H1 (cell line): ENCODE data around the gene CD4. TPM values are rescaled to one million over a fixed set of nuclear protein-coding genes. Genes with fewer than 3 reads are reported as not detected.

Source experiments
- CTCF ChIA-PET: fragments of 300-600 bp; sonication (Branson Sonifier 250); formaldehyde crosslinking; loops from one replicate; lab custom pipeline; 2021; ENCODE audit not compliant: partially characterized antibody; lab: Charles Lee
- POLR2A ChIA-PET: fragments of 300-600 bp; sonication (Branson Sonifier 250); formaldehyde crosslinking; loops from one replicate; lab custom pipeline; 2021; ENCODE audit warnings: inconsistent platforms; ENCODE audit not compliant: partially characterized antibody; lab: Charles Lee
- DNase-seq, 2 experiments: peaks; one replicate each; pipeline versions ENCODE4 v3.0.0 to v3.0.0-alpha.2; 2010 to 2022; ENCODE audit warnings: low spot score in 2 of 2, low read depth in 1 of 2, mixed read lengths in 1 of 2
- FAIRE-seq: peaks from 2 replicates; lab custom pipeline; 2011; peaks lifted over from hg19 to GRCh38; lab: Jason Lieb, UNC
- H2AFZ ChIP-seq: 2 replicates; pipeline ENCODE4 v1.8.1; 2012; ENCODE audit warnings: low read length, inconsistent platforms
- H2AK5ac ChIP-seq: 2 replicates; pipeline ENCODE4 v1.6.1; 2013; ENCODE audit warnings: low read depth, low read length
- H2BK120ac ChIP-seq: replicated peaks from 2 replicates; pipeline ENCODE3; 2013; ENCODE audit warnings: low read depth, low read length, inconsistent platforms
- H2BK12ac ChIP-seq: 2 replicates; pipeline ENCODE4 v1.6.1; 2013; ENCODE audit warnings: low read depth, low read length
- H2BK15ac ChIP-seq: 2 replicates; pipeline ENCODE4 v1.6.1; 2013; ENCODE audit warnings: low read length
- H2BK20ac ChIP-seq: 2 replicates; pipeline ENCODE4 v1.6.1; 2013; ENCODE audit warnings: low read length
- H2BK5ac ChIP-seq: 2 replicates; pipeline ENCODE4 v1.6.1; 2013; ENCODE audit warnings: low read depth, low read length
- H3K14ac ChIP-seq: 2 replicates; pipeline ENCODE4 v1.6.1; 2013; ENCODE audit warnings: inconsistent platforms; ENCODE audit not compliant: insufficient read length
- H3K18ac ChIP-seq: 2 replicates; pipeline ENCODE4 v1.6.1; 2013; ENCODE audit warnings: low read length; ENCODE audit errors: extremely low read depth
- H3K23ac ChIP-seq: 2 replicates; pipeline ENCODE4 v1.6.1; 2013; ENCODE audit warnings: inconsistent platforms; ENCODE audit not compliant: insufficient read length
- H3K23me2 ChIP-seq: 2 replicates; pipeline ENCODE4 v1.6.1; 2013; ENCODE audit warnings: low read depth, low read length
- H3K27ac ChIP-seq: 2 replicates; pipeline ENCODE4 v1.6.1; 2011; ENCODE audit warnings: low read depth, low read length, inconsistent platforms
- H3K27me3 ChIP-seq, 4 experiments: replicated peaks in 1 of 4; 1 replicate in 1 of 4; 2 replicates in 3 of 4; pipeline versions ENCODE4 v1.6.1 to v1.8.1; 2011 to 2013; ENCODE audit warnings: low read length in 3 of 4, mild to moderate bottlenecking in 3 of 4, inconsistent platforms in 2 of 4, mixed read lengths in 2 of 4, moderate library complexity in 1 of 4; ENCODE audit not compliant: control insufficient read depth in 3 of 4, insufficient read depth in 3 of 4; ENCODE audit errors: extremely low read depth in 1 of 4
- H3K36me3 ChIP-seq, 4 experiments: 2 replicates each; pipeline versions ENCODE4 v1.6.1 to v1.8.1; 2011 to 2013; ENCODE audit warnings: mild to moderate bottlenecking in 4 of 4, low read length in 3 of 4, moderate library complexity in 2 of 4, control low read depth in 1 of 4, inconsistent platforms in 1 of 4; ENCODE audit not compliant: insufficient read depth in 4 of 4, control insufficient read depth in 2 of 4
- H3K4ac ChIP-seq: replicated peaks from 2 replicates; pipeline ENCODE3; 2013; ENCODE audit warnings: low read length, low read depth, mixed read lengths, inconsistent platforms; ENCODE audit not compliant: insufficient read length
- H3K4me1 ChIP-seq, 4 experiments: replicated peaks in 1 of 4; 1 replicate in 1 of 4; 2 replicates in 3 of 4; pipeline versions ENCODE4 v1.6.1 to v1.8.1; 2011 to 2013; ENCODE audit warnings: low read length in 3 of 4, inconsistent platforms in 2 of 4, mixed read lengths in 1 of 4; ENCODE audit not compliant: insufficient read depth in 4 of 4, control insufficient read depth in 3 of 4
- H3K4me2 ChIP-seq, 2 experiments: 2 replicates each; pipeline versions ENCODE4 v1.6.1 to v1.8.1; 2011 to 2013; ENCODE audit warnings: low read depth in 2 of 2, low read length in 2 of 2, control low read depth in 1 of 2, inconsistent platforms in 1 of 2, mild to moderate bottlenecking in 1 of 2; ENCODE audit not compliant: insufficient read depth in 1 of 2
- H3K4me3 ChIP-seq, 4 experiments: fragments of 200-600, 300-600 bp in 1 of 4; sonication (generic), shearing (Covaris generic), sonication (Bioruptor Twin) in 1 of 4; 2 replicates each; pipeline versions ENCODE4 v1.5.1 to v1.8.1; 2011 to 2016; ENCODE audit warnings: low read length in 4 of 4, low read depth in 3 of 4, control low read depth in 2 of 4, inconsistent platforms in 2 of 4, mild to moderate bottlenecking in 2 of 4, mixed read lengths in 1 of 4, moderate library complexity in 1 of 4; ENCODE audit not compliant: insufficient read depth in 2 of 4; ENCODE audit errors: extremely low read depth in 1 of 4
- H3K56ac ChIP-seq: replicated peaks from 2 replicates; pipeline ENCODE3; 2013; ENCODE audit warnings: low read depth, mild to moderate bottlenecking, mixed read lengths, low read length, inconsistent platforms; ENCODE audit not compliant: insufficient read length
- H3K79me1 ChIP-seq: 2 replicates; pipeline ENCODE4 v1.6.1; 2013; ENCODE audit warnings: low read depth, low read length, control low read depth
- H3K79me2 ChIP-seq, 2 experiments: 2 replicates each; pipeline versions ENCODE4 v1.6.1 to v1.8.1; 2012 to 2013; ENCODE audit warnings: low read length in 2 of 2, mild to moderate bottlenecking in 2 of 2, inconsistent platforms in 1 of 2; ENCODE audit not compliant: insufficient read depth in 2 of 2, control insufficient read depth in 1 of 2
- H3K9ac ChIP-seq, 4 experiments: replicated peaks in 1 of 4; 1 replicate in 1 of 4; 2 replicates in 3 of 4; pipeline versions ENCODE4 v1.6.1 to v1.8.1; 2011 to 2013; ENCODE audit warnings: low read depth in 3 of 4, low read length in 3 of 4, control low read depth in 2 of 4, mild to moderate bottlenecking in 2 of 4, moderate library complexity in 2 of 4, inconsistent platforms in 1 of 4; ENCODE audit errors: extremely low read depth in 1 of 4
- H3K9me3 ChIP-seq, 2 experiments: 2 replicates each; pipeline versions ENCODE4 v1.6.1 to v1.8.1; 2012 to 2013; ENCODE audit warnings: mild to moderate bottlenecking in 2 of 2, moderate library complexity in 2 of 2, control low read depth in 1 of 2, inconsistent platforms in 1 of 2, low read depth in 1 of 2, low read length in 1 of 2, mixed read lengths in 1 of 2; ENCODE audit not compliant: insufficient read depth in 2 of 2
- H4K20me1 ChIP-seq, 2 experiments: replicated peaks in 1 of 2; 2 replicates each; pipeline versions ENCODE3 to v1.8.1; 2011 to 2013; ENCODE audit warnings: inconsistent platforms in 2 of 2, low read length in 2 of 2, mild to moderate bottlenecking in 1 of 2; ENCODE audit not compliant: insufficient read depth in 2 of 2, control insufficient read depth in 1 of 2
- H4K5ac ChIP-seq: 2 replicates; pipeline ENCODE4 v1.6.1; 2013; ENCODE audit warnings: low read length, low read depth, mixed read lengths, inconsistent platforms; ENCODE audit not compliant: insufficient read length
- H4K8ac ChIP-seq: 2 replicates; pipeline ENCODE4 v1.8.0; 2013; ENCODE audit warnings: mild to moderate bottlenecking, moderate library complexity, low read length, inconsistent platforms; ENCODE audit not compliant: insufficient read depth; ENCODE audit errors: extremely low read depth
- H4K91ac ChIP-seq: replicated peaks from 2 replicates; pipeline ENCODE3; 2013; ENCODE audit warnings: low read length, mixed read lengths, inconsistent platforms; ENCODE audit not compliant: insufficient read length
- ASH2L ChIP-seq: fragments of 200-600, 300-600 bp; sonication (generic); IDR thresholded peaks from one replicate; pipeline ENCODE4 v1.7.1; 2017; ENCODE audit warnings: low read length
- BACH1 ChIP-seq: IDR thresholded peaks from 2 replicates; pipeline ENCODE4 v1.6.1; 2012; ENCODE audit warnings: low read length, improper control_type of control experiment
- EGR1 ChIP-seq: IDR thresholded peaks from 2 replicates; pipeline ENCODE4 v1.6.1; 2011; ENCODE audit warnings: low read depth, low read length, borderline replicate concordance
- EP300 ChIP-seq, 2 experiments: IDR thresholded peaks; 1 replicate in 1 of 2; 2 replicates in 1 of 2; pipeline ENCODE4 v1.6.1; 2011 to 2012; ENCODE audit warnings: low read depth in 2 of 2, low read length in 2 of 2, mild to moderate bottlenecking in 2 of 2, borderline replicate concordance in 1 of 2, inconsistent platforms in 1 of 2, moderate library complexity in 1 of 2
- FOSL1 ChIP-seq: IDR thresholded peaks from 2 replicates; pipeline ENCODE4 v1.6.1; 2011; ENCODE audit warnings: mild to moderate bottlenecking, low read depth, low read length, moderate library complexity; ENCODE audit not compliant: insufficient read depth
- KDM4A ChIP-seq: IDR thresholded peaks from one replicate; pipeline ENCODE4 v1.7.1; 2012; ENCODE audit warnings: low read depth, mild to moderate bottlenecking, moderate library complexity, low read length, inconsistent platforms; ENCODE audit not compliant: severe bottlenecking
- NRF1 ChIP-seq: IDR thresholded peaks from 2 replicates; pipeline ENCODE4 v1.6.1; 2011; ENCODE audit warnings: mild to moderate bottlenecking, low read depth, low read length, improper control_type of control experiment
- RFX5 ChIP-seq: IDR thresholded peaks from 2 replicates; pipeline ENCODE4 v1.6.1; 2011; ENCODE audit warnings: low read depth, low read length, improper control_type of control experiment, borderline replicate concordance
- SP1 ChIP-seq: IDR thresholded peaks from 2 replicates; pipeline ENCODE4 v1.6.1; 2011; ENCODE audit warnings: low read depth, low read length
- SRF ChIP-seq: IDR thresholded peaks from 2 replicates; pipeline ENCODE4 v1.6.1; 2011; ENCODE audit warnings: mild to moderate bottlenecking, low read depth, low read length, moderate library complexity
- TBP ChIP-seq: IDR thresholded peaks from 2 replicates; pipeline ENCODE4 v1.6.1; 2011; ENCODE audit warnings: low read depth, low read length, improper control_type of control experiment
- WGBS, 2 experiments: shearing (Covaris generic) in 1 of 2; methylation state at CpG; one replicate each; pipeline versions ENCODE4 v1.1.6 to v1.1.7; 2013 to 2015; ENCODE audit warnings: low lambda C conversion rate in 2 of 2, mixed read lengths in 2 of 2, inconsistent platforms in 1 of 2, low coverage in 1 of 2, missing lambda C conversion rate in 1 of 2; ENCODE audit not compliant: insufficient replicate concordance in 2 of 2, insufficient coverage in 1 of 2, insufficient read length in 1 of 2; ENCODE audit errors: extremely low coverage in 1 of 2, missing lambda C conversion rate in 1 of 2; 5-methylcytosine and 5-hydroxymethylcytosine counted together
- polyA plus RNA-seq, 7 experiments: library from polyadenylated mRNA; depleted of rRNA in 3 of 7; stranded (reverse) in 5 of 7; unstranded in 2 of 7; fragments of >200 nt in 5 of 7; fragments of 200-250 nt in 2 of 7; gene quantifications; 1 replicate in 5 of 7; 2 replicates in 1 of 7; 4 replicates in 1 of 7; pipeline versions ENCODE4 v1.2.1 to v1.2.3, GENCODE V29; 2011 to 2013; ENCODE audit warnings: missing spikeins in 2 of 7, mixed read lengths in 2 of 7
- total RNA-seq: library from RNA; stranded (reverse); fragmentation: NEBNext Ultra II Directional; extraction: Animal tissue kit (Norgen Biotek cat#: 25700); gene quantifications from 2 replicates; pipeline ENCODE4 v1.2.1, GENCODE V29; 2021

CD4 gene
- total and polyA plus RNA-seq, 2 of the 8 experiments (the other 6 are each of a cell fraction or from before 2014, with no cell fraction given) = 3.4 to 5.1 TPM

DNA sequence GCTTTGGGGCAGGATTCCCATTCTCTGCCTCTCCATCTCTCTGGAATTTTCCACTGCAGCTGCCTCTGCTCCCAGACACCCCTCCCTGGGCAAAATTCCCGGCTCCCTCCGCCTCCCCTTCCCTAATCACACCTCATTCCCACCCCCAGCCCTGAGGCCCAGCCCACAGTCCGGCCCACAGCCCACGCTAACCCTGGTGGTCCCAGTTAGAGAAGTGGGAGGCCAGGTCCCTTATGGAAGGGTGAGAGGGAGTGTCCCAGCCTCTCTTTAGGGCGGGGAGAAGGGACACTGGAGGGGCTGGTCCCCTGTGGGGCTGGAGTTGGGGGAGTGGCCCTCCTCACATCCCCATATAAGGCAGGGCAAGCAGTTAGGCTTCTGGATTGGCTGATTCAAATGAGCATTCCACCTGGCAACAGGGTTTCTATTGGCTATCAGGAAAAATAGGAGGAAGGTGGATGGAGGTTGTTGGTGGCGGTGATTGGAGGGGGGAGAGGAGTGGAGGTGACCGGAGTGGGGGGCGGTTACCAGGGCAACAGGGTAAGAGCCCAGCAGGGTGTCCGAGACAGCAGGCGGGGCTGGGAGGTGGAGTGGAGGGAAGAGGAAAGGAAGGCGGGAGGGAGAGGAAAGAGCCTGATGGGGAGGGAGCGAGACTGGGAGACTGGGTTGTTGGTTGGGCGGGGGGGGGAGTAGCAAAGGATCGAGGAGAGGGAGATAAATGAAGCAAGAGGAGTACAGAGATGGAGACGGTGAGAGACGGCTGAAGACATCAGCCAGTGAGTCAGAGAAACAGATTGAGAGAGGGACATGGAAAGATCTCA lies 25.1 kb upstream of the CD4 start:
- peaks cover 4 to 20% of the 10 kb centered on the region in 2 experiments; a peak in 2 of 4 replicates for H3K79me2 ChIP-seq
- peak overlapping the region; percentile 65 for H4K5ac ChIP-seq
- whole genome bisulfite sequencing, 2 experiments = 17% methylated on average over 8 of the region's 16 CpGs; no CpG with 5 or more reads in 1 of the 2 experiments
- peak overlapping the region; percentile 73 to 89; a peak in 3 of 4 replicates for H3K4me2 ChIP-seq
- peaks cover 2 to 10% of the 10 kb centered on the region in 2 experiments for H4K20me1 ChIP-seq
- H3K56ac ChIP-seq = no peak overlapping the region
- H3K4me3 ChIP-seq = peak overlapping the region in 2 of 4 experiments; percentile 6 to 98; a peak in 4 of 8 replicates
- peak overlapping the region; percentile 94 for H2BK5ac ChIP-seq
- H3K79me1 ChIP-seq = 0 out of 2 replicates have a peak, but pooled peaks cover 2% of the 10 kb centered on the region
- H3K9me3 ChIP-seq = no peaks in the 10 kb centered on the region
- no peak overlapping the region for H3K4ac ChIP-seq
- DNase-seq (peak; percentile 91 to 94), FAIRE-seq (peak; percentile 90)
- no peak overlapping the region for H3K23ac ChIP-seq
- H3K36me3 ChIP-seq = no peaks in the 10 kb centered on the region
- H3K27me3 ChIP-seq = no peaks in the 10 kb centered on the region
- CTCF ChIA-PET = interaction anchor here (0.7 to 29.6 kb wide), 9 partner anchors 8 to 150 kb away, joined by 3 to 532 read pairs (median 16); partner anchors contain the start of genes GNB3, GPR162, LAG3 and MLF2
- no peak overlapping the region for H2BK15ac ChIP-seq
- H3K4me1 ChIP-seq = peaks cover 8 to 21% (median 14%) of the 10 kb centered on the region in 4 experiments
- H2BK120ac ChIP-seq = peak overlapping the region; percentile 76
- H2BK12ac ChIP-seq = peak overlapping the region; percentile 60; the same call in 1 of the 2 replicates
- peak overlapping the region; percentile 72; the same call in 1 of the 2 replicates for H2BK20ac ChIP-seq
- peak overlapping the region; percentile 77 for H3K27ac ChIP-seq
- H4K91ac ChIP-seq = peak overlapping the region; percentile 77
- H3K23me2 ChIP-seq = peaks cover 13% of the 10 kb centered on the region
- H2AK5ac ChIP-seq = no peak overlapping the region
- H3K9ac ChIP-seq = no peak overlapping the region; a peak in 1 of 7 replicates
- H2AFZ ChIP-seq = no peak overlapping the region
- peak overlapping the region; percentile 88; the same call in 1 of the 2 replicates for H4K8ac ChIP-seq
- H3K18ac ChIP-seq = peak overlapping the region; percentile 78
- no peak overlapping the region for H3K14ac ChIP-seq
- POLR2A ChIA-PET = interaction anchor here (0.9 to 11.6 kb wide), 17 partner anchors 8 to 151 kb away, joined by 3 to 151 read pairs (median 4); partner anchors contain the start of genes CDCA3, GPR162, LAG3 and MLF2
- no peak for TF ChIP-seq NRF1
- TF ChIP-seq KDM4A = no peak
- peak; percentile 52; the same call in 1 of the 2 replicates for TF ChIP-seq EGR1
- peak; percentile 93 for TF ChIP-seq SP1
- TF ChIP-seq SRF = peak; percentile 100
- TF ChIP-seq RFX5 = peak; percentile 98
- TF ChIP-seq TBP = peak; percentile 60; the same call in 1 of the 2 replicates
- no peak for TF ChIP-seq FOSL1
- peak; percentile 62 for TF ChIP-seq ASH2L
- peak; percentile 87 for TF ChIP-seq BACH1
- TF ChIP-seq EP300 (IDR thresholded peaks at IDR 0.05; ENCODE audit: borderline replicate concordance in 1 of 2, low read depth in 2 of 2, low read length in 2 of 2) = peak in 1 of 2 experiments; percentile 57; a peak in 1 of 3 replicates
